PC-3 (cell line): Measurements from ENCODE around the gene GALNT13. TPM values are rescaled to one million over a fixed set of nuclear protein-coding genes. Genes with fewer than 3 reads are reported as not detected.
A peak's percentile ranks its signal among the peaks of the same experiment; 100 is the strongest.

ENCODE experiments used
- ATAC-seq: fragments of 200-7000 bp; cut with Tn5 transposase; 2 replicates; pipeline ENCODE4 v1.9.1; 2020; ENCODE audit warnings: mild to moderate bottlenecking, moderate library complexity
- BruUV-seq: library from RNA; stranded (reverse); fragments of 400-500 nt; replicated peaks from 2 replicates; lab custom pipeline; 2021; lab: Mats Ljungman, UMichigan
- CTCF ChIA-PET: fragments of 300-600 bp; sonication (Branson Sonifier 250); formaldehyde crosslinking; loops from one replicate; lab custom pipeline; 2022; ENCODE audit warnings: antibody characterized with exemption; lab: Charles Lee
- POLR2A ChIA-PET: fragments of 300-600 bp; sonication (Branson Sonifier 250); formaldehyde crosslinking; loops from one replicate; lab custom pipeline; 2022; ENCODE audit warnings: antibody characterized with exemption; ENCODE audit not compliant: unreplicated experiment; lab: Charles Lee
- DNase-seq: peaks from one replicate; pipeline ENCODE4 v3.0.0-alpha.2; 2015
- H2AFZ ChIP-seq: fragments of 300-600 bp; sonication (generic); 2 replicates; pipeline ENCODE4 v1.6.0; 2016; ENCODE audit warnings: antibody characterized with exemption, low read length
- H3F3A ChIP-seq: fragments of 300-600 bp; sonication (generic); one replicate; pipeline ENCODE4 v1.6.0; 2017; ENCODE audit warnings: antibody characterized with exemption, low read length, control low read depth, mild to moderate bottlenecking; ENCODE audit not compliant: unreplicated experiment
- H3K27ac ChIP-seq: fragments of 300-600 bp; sonication (generic); 2 replicates; pipeline ENCODE4 v1.5.1; 2016; ENCODE audit warnings: mild to moderate bottlenecking, low read length
- H3K27me3 ChIP-seq: fragments of 300-600 bp; sonication (generic); 2 replicates; pipeline ENCODE4 v1.6.1; 2016; ENCODE audit warnings: low read length, mixed read lengths
- H3K36me3 ChIP-seq: fragments of 300-600 bp; sonication (generic); 2 replicates; pipeline ENCODE4 v1.6.1; 2016; ENCODE audit warnings: low read depth, mixed run types, low read length, mixed read lengths
- H3K4me1 ChIP-seq: fragments of 300-600 bp; sonication (generic); 2 replicates; pipeline ENCODE4 v1.5.1; 2016; ENCODE audit warnings: low read length; ENCODE audit not compliant: insufficient read depth
- H3K4me2 ChIP-seq: fragments of 300-600 bp; sonication (generic); 2 replicates; pipeline ENCODE4 v1.6.0; 2016; ENCODE audit warnings: low read length
- H3K4me3 ChIP-seq: fragments of 300-600 bp; sonication (generic); 2 replicates; pipeline ENCODE4 v1.5.1; 2016; ENCODE audit warnings: mild to moderate bottlenecking, low read length, mixed read lengths
- H3K79me2 ChIP-seq: fragments of 300-600 bp; sonication (generic); 2 replicates; pipeline ENCODE4 v1.6.1; 2017; ENCODE audit warnings: low read length, mixed read lengths
- H3K9ac ChIP-seq: fragments of 300-600 bp; sonication (generic); 2 replicates; pipeline ENCODE4 v1.6.0; 2016; ENCODE audit warnings: mild to moderate bottlenecking, low read length
- H3K9me2 ChIP-seq: fragments of 300-600 bp; sonication (generic); replicated peaks from 2 replicates; pipeline ENCODE4 v1.6.1; 2016; ENCODE audit warnings: mixed run types, low read length, mixed read lengths
- H3K9me3 ChIP-seq: fragments of 300-600 bp; sonication (generic); 2 replicates; pipeline ENCODE4 v1.6.1; 2016; ENCODE audit warnings: low read length, mixed read lengths
- H4K20me1 ChIP-seq: fragments of 300-600 bp; sonication (generic); 2 replicates; pipeline ENCODE4 v1.6.1; 2016; ENCODE audit warnings: low read length, mixed read lengths
- CTCF ChIP-seq: fragments of 300-600 bp; sonication (generic); conservative IDR thresholded peaks from 2 replicates; pipeline ENCODE4 v1.5.1; 2017; ENCODE audit warnings: antibody characterized with exemption, low read depth, mild to moderate bottlenecking, low read length
- EZH2 ChIP-seq: fragments of 300-600 bp; sonication (generic); IDR thresholded peaks from one replicate; pipeline ENCODE4 v1.6.1; 2017; ENCODE audit warnings: antibody characterized with exemption, mild to moderate bottlenecking, low read length; ENCODE audit not compliant: unreplicated experiment
- EZH2phosphoT487 ChIP-seq: fragments of 300-600 bp; sonication (generic); IDR thresholded peaks from 2 replicates; pipeline ENCODE4 v1.6.1; 2018; ENCODE audit warnings: mild to moderate bottlenecking, antibody characterized with exemption, low read length, borderline replicate concordance
- intact Hi-C: fragments of 100-400 bp; cut with micrococcal nuclease; formaldehyde crosslinking; loops from 2 replicates; pipeline ENCODE4 v1.9.0; 2023
- total RNA-seq: library from RNA; depleted of rRNA; stranded (reverse); fragments of >200 nt; gene quantifications from 2 replicates; pipeline ENCODE4 v1.2.3, GENCODE V29; 2014

Gene GALNT13
- total RNA-seq, 1 experiment from 2014 or later, result 2.0 TPM

- ATAC-seq, result no peak
- no TSS peak for BruUV-seq
- H3K27ac ChIP-seq, result no peak overlapping the region
- H3K4me3 ChIP-seq, result no peak overlapping the region
- H3K4me1 ChIP-seq, result no peaks in the 10 kb centered on the region
- intact Hi-C loops, result no loop called here
- H3K9me3 ChIP-seq, result 0 out of 2 replicates have a peak, but pooled peaks cover 2% of the 10 kb centered on the region
- CTCF ChIA-PET, result no interaction called here
- H3K4me2 ChIP-seq, result no peak overlapping the region
- H3K79me2 ChIP-seq, result no peaks in the 10 kb centered on the region
- TF ChIP-seq EZH2phosphoT487 (no peak), EZH2 (no peak), CTCF (no peak)
- no peak overlapping the region for H3K9ac ChIP-seq
- no peaks in the 10 kb centered on the region for H3K27me3 ChIP-seq
- POLR2A ChIA-PET, result no interaction called here
- H4K20me1 ChIP-seq, result no peaks in the 10 kb centered on the region
- H2AFZ ChIP-seq, result no peak overlapping the region
- no peaks in the 10 kb centered on the region for H3F3A ChIP-seq
- DNase-seq, result no peak
- H3K36me3 ChIP-seq, result no peaks in the 10 kb centered on the region
- H3K9me2 ChIP-seq, result no peaks in the 10 kb centered on the region
Observed at GRCh38 chr2:154125891-154126290, 254.2 kb downstream of the GALNT13 start.

- no TSS peak for BruUV-seq
- TF ChIP-seq CTCF, result no peak
- no peak for TF ChIP-seq EZH2phosphoT487
- no peak for TF ChIP-seq EZH2
- ChIA-PET POLR2A (no interaction called here), CTCF (no interaction called here)
- intact Hi-C loops, result no loop called here
- no peak overlapping the region for H3K4me2 ChIP-seq
- no peaks in the 10 kb centered on the region for H3F3A ChIP-seq
- H3K9ac ChIP-seq, result no peak overlapping the region
- no peaks in the 10 kb centered on the region for H4K20me1 ChIP-seq
- ATAC-seq, result no peak
- no peaks in the 10 kb centered on the region for H3K9me2 ChIP-seq
- no peak overlapping the region for H3K4me3 ChIP-seq
- no peaks in the 10 kb centered on the region for H3K36me3 ChIP-seq
- DNase-seq, result no peak
- H2AFZ ChIP-seq, result no peak overlapping the region
- H3K9me3 ChIP-seq, result no peaks in the 10 kb centered on the region
- H3K4me1 ChIP-seq, result no peaks in the 10 kb centered on the region
- no peaks in the 10 kb centered on the region for H3K79me2 ChIP-seq
- H3K27me3 ChIP-seq, result no peaks in the 10 kb centered on the region
- no peak overlapping the region for H3K27ac ChIP-seq
Observed at GRCh38 chr2:154130821-154131220, 259.1 kb downstream of the GALNT13 start.

GRCh38 chr2:154132827-154133226 is 261.1 kb downstream of the GALNT13 start:
- Histone ChIP-seq H3K4me3 (no peak overlapping the region), H3K4me2 (no peak overlapping the region), H3F3A (no peaks in the 10 kb centered on the region), H3K27me3 (no peaks in the 10 kb centered on the region), H3K36me3 (no peaks in the 10 kb centered on the region), H3K9me2 (no peaks in the 10 kb centered on the region), H3K4me1 (no peaks in the 10 kb centered on the region), H3K79me2 (no peaks in the 10 kb centered on the region), H3K9me3 (no peaks in the 10 kb centered on the region), H2AFZ (no peak overlapping the region), H3K9ac (no peak overlapping the region), H3K27ac (no peak overlapping the region), H4K20me1 (no peaks in the 10 kb centered on the region)
- no TSS peak for BruUV-seq
- ChIA-PET CTCF (interaction anchor here (0.6 kb wide), 1 partner anchor 230 kb away, joined by 3 read pairs; no protein-coding TSS in a partner anchor), POLR2A (no interaction called here)
- peak; percentile 24; the same call in 1 of the 2 replicates for ATAC-seq
- DNase-seq, result peak; percentile 43
- no peak for TF ChIP-seq EZH2phosphoT487
- TF ChIP-seq CTCF, result no peak
- TF ChIP-seq EZH2, result no peak
- intact Hi-C loops, result no loop called here
